Measurements from ENCODE around the gene CCDC186.

- no peak for TF ChIP-seq SMC3 (conservative IDR thresholded peaks at IDR 0.05; ENCODE audit: poor library complexity)
- no peak for TF ChIP-seq POLR2AphosphoS5 (IDR thresholded peaks at IDR 0.05)
- TF ChIP-seq CTCF (IDR thresholded peaks at IDR 0.05; ENCODE audit: poor library complexity, severe bottlenecking): no peak
Observed at GRCh38 chr10:114176511-114176910, 2.5 kb upstream of the CCDC186 start.
